ENCODE measurements around the gene KRTAP10-12.

The KRTAP10-12 gene

DNA sequence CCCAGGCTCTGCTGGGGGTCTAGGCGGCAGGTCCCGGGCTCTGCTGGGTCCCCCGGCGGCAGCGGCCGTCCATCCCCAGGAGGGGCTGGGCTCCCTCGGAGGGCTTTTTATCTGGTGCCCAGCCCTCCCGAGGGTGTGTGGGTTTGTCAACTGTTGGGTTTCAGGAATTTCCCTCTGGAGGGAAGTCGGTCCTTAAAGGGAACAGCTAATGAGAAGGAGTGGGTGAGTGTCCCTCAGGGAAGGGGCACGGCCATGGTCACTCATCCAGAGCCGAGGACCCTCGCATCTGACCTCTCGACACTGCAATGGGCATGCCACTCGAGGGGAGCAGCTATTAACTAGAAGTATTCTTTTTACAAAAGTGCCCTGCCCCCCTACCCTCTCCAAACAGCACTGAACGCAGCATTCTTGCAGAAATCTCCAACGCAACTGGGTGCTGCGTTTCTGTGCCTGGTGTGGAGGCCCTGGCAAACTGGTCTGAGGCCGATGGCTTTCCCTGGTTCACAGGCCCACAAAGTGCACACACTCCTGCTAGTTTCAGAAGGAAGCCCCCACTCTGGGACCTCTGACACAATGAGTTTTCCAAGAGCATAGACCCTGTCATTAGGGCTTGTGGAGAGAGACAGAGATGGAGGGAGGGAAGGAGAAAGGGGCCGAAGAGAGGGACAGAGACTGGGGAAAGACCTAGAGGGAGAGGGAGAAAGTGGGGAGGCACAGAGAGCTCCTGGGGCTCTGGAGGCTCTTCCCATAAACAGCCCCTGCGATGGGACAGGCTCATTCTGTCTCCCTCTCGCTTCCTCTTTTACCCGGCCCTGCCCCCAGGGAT is 15.4 kb downstream of the KRTAP10-12 start:
- no peak for DNase-seq

DNA sequence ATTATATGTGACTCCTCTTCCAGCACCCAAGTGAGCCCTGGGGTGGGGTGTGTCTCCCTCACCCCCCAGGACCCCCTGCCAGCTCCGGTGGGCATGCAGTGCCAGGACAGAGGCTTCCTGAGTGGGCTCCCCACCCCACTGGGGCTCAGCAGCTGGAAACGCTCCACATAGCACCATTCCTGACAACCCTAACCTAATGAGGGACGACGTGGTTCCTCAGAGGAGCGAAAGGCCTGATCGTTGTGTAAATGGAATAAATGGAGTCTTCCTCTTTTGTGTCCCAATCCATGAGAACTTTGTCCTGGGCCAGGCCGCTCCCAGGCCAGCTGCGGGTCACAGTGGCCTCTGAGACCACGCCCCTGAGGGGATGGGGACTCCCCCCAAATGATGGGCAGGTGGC is 16.2 kb downstream of the KRTAP10-12 start:
- no peak for DNase-seq

DNA sequence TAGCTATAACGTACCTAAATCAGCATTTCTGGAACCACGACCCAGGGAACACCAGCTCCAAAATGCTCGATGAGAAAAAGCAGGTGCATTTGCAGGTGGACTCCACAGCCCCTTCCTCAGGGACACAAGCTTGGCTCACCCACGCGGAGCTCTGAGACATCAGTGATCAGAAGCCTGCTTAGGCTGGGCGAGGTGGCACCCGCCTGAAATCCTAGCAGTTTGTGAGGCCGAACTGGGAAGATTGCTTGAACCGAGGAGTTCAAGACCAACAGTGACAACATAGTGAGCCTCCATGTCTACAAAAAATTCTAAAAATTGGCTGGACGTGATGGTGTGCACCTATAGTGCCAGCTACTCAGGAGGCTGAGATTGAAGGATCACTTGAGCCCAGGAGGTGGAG is 16.9 kb downstream of the KRTAP10-12 start:
- DNase-seq, result no peak

DNA sequence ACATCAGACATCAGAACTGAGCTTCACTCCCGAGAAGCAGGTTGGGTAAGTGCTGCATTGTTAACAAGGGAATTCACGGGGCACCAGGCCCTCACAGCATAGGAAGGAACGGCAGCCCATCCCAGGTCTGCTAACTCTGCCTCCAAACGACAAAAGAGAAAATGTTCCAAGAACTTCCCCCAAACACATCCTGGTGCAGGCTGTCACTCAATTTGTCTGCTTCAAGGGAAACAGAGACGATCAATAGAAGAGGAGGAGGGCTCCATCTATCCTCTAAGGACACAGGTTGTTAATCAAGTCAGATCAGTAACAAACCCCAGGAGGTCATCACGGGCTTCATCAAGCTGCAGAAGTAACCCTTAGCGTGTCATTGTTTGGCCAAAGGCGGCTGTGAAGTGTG is 17.9 kb downstream of the KRTAP10-12 start:
- no peak for DNase-seq

DNA sequence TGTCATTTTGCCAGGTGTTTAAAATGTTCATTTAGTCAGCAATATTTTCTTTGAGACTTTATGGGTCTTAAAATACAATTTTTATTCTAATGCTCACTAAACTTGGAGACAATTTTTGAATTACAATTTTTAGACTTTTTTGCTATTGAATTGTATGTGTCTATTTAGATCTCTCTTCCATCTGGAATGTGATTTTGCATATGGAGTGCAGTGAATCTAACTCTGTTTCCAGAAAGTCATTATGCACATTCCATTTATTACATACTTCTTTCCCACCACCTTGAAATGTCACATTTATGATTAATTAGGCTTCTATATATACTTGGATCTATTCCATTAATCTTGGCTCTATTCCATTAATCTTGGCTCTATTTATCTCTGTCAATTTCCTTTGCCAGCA is 20.0 kb downstream of the KRTAP10-12 start:
- no peak for DNase-seq

DNA sequence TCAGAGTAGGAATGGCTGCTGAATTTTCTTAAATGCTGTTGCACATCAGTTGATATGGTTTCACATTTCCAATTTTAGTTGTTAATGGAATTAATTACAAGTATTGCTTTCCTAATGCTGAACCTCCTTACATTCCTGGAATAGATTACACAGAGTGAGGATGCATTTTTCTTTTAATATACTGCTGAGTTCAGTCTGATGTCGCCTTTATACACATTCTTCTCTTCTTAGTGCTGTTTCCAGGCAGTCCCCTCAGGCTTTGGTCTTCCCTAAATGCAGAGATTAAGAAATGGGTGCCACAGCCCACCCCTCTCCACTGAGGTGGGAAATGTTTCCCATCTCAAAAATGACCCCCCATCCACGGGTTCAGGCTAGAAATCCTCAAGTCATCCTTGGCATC is 21.1 kb downstream of the KRTAP10-12 start:
- no peak for DNase-seq

DNA sequence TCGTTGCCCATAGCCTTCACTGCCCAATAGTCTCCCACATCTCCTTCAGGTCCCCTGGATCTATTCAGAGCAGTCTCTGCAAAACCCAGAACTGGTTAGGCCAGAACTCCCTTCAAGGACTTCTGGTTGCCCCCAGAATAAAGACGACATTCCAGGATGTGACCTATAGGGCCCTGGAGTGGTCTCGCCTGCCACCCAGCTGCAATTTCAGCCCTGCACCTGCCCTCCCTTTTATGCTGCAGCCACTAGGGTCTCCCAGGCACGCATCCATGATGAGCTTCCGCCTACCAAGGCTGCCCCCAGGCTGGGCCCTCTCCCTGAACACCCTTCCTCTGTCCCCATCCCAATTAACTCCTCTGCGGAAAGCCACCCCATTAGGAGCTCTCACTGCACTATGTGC is 21.6 kb downstream of the KRTAP10-12 start:
- DNase-seq, result no peak

DNA sequence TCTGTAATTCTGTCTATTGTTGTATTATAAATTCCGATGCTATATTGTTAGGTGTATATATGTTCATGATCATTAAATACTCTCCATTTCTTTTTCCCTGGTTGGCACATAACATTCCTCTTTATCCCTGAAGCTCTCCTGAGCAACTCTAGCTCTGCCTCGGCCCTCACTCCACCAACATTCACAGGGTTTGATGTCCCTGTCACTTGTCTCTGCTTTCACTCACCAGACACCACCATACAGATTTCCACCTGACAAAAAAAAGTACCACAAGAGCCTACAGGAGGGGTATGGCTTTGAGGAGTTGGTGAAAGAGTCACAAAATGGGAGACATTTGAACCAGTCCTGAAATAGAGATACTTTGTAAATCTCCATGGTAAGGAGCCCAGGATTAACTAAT is 23.2 kb downstream of the KRTAP10-12 start:
- DNase-seq, result no peak

DNA sequence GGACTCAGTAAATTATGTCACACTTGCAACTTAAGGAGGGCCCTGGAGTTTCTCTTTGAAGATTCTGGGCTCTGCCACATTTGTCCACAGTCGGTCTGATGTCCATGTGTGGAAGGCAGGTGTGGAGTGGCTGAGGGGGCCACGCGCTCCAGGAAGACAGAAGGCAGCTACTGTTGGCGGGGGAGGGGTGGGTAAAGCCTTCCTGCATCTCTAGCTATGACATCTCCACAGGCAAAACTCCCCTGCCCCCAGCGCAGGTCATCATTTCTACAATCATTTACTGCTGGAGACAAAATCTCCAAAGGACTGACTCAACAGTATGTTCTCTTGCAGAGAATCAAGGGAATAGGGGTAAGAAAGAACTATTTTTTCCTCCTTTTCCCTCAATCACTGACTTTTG is 25.8 kb downstream of the KRTAP10-12 start:
- no peak for DNase-seq

DNA sequence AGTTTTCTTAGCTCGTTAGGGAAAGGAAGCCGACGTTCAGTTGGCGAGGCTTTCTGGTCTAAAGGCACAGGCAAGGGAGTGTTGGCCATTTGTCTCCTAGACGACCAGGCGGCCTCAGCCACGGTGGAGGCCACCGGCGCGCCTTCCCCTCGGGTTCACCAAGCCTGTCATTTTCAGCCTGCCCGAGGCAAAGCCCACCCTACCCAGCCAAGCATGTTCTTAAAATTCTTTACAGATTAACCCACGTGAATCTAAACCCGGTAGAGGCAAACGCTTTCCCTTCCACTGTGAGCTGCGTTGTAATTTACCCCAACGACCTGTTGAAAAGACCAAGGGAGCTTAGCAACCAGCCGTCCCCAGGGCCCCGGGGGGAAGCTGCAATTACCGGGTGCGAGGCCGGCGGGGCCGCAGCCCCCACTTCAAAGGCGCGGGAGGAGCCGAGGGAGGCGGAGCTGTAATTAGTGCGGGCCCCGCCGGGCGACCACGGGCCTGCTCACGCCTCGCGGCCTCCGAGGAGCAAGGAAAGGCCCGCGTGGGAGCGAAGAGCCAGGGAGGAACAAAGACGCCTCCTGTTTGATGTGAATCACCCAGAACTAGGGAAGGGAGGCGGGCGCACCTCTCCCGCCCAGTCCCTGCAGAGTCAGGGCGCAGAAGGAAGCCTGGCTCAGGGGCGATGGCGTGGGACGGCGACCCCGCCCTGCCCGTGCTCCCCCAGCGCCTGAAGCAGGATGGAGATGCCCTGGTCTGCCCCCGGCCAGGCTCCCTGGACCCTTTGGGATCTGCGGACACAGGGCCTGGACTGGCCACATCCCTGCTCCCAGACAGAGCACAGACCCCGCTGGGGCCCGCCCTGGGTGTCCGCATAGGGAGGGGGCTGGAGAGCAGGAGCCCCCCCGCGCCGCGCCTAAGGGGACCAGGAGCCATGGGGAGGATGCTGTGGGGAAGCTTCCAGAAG is 26.5 kb downstream of the KRTAP10-12 start:
- no peak for DNase-seq

DNA sequence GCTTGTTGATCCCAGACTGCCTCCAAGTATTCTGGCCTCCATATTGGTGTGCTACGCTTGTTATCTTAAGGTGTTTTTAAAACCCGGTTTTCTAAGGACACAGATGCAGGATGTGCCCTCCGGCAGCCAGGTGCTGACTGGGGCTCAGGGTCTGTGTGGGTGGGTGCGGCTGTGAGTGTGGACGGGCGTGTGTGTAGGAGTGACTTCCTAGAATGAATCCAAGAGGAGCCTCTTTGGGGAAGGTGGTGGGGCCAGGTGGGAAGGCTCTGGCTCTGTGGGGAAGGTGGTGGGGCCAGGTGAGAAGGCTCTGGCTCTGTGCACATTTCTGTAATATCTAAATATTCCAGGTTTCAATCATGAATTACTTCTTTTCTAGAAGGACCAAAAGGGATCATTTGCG is 27.2 kb downstream of the KRTAP10-12 start:
- DNase-seq, result no peak

DNA sequence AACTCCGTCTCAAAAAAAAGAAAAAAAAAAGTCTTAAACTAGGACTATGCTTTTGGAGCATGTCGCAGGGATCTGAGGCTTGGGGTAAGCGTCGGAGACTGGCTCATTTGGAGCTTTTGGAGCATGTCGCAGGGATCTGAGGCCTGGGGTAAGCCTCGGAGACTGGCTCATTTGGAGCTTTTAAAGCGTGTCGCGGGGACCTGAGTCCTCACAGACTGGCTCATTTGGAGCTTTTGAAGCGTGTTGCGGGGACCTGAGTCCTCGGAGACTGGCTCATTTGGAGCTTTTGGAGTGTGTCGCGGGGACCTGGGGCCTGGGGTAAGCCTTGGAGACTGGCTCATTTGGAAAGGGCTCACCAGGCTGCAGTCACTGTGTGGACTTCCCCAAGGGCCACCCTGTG is 28.0 kb downstream of the KRTAP10-12 start:
- no peak for DNase-seq

DNA sequence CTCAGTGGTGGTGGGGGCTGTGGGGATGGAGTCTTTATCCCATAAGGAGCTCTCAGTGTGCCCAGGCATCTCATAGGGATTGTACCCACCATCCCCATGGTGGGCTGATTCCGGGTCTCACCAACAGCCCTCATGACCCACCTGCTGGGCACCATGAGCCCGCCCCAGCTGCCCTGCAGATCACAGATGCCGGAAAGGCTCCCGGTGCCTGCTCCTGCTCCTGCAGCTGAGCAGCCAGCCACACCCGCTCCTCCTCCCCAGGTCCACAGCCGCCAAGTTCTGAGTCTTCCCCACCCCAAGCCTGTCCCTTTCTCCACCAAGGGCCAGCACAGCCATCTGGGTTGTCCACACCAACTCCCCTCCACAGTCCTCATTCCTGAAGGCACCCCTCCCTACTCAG is 29.9 kb downstream of the KRTAP10-12 start:
- DNase-seq, result no peak

DNA sequence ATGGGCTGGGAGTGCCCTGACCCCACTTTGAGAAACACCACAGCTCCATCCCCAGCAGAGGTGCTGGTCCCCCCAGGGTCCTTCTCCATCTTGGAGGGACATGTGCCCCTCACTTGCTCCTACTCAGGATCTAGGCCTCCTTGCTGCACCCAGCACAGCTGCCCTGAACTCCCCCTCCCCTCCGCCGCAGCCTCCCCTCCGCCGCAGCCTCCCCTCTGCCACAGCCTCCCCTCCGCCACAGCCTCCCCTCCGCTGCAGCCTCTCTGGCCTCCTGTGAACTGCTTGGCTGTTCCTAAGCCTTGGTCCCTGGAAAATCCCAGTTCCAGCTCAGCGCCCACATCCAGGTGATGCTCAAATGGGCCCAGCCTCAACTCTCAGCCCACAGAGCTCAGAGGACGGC is 30.3 kb downstream of the KRTAP10-12 start:
- DNase-seq, result no peak

DNA sequence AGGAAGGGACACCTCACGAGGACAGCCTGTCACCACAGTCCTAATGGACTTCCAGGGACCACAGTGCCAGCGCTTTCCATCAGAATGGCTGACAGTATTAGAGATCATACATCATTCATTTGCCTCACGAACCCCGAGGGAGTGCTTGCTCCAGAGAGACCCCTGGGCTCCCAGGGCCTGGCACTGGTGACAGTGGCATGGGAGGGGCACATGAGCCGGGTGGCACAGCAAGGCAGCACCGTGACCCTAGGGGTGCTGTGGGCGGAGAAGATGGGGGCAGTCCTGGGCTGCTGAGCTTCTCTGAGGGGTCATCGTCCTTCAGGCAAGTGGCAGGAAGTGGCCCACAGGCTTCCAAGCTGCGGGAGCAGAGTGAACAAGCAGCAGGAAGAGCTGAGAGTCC is 30.8 kb downstream of the KRTAP10-12 start:
- DNase-seq, result no peak

DNA sequence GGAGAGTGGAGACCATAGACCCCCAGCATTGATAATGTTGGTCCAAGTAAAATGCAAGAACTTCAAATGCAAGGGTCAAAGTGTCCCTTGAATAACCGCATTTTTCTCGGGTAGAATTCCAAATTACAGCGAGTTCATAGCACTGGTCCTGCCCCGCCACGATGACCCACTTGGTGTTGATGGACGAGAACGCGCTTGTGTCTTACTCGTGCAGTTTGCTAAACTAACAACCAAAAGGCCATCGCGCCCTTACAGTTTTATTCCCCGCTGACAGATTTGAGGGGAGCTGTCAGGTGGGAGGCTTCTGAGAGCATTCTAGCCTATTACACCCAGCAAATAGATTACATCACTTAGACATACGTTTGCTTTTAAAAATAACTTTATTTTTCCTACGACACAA is 31.7 kb downstream of the KRTAP10-12 start:
- DNase-seq, result no peak

DNA sequence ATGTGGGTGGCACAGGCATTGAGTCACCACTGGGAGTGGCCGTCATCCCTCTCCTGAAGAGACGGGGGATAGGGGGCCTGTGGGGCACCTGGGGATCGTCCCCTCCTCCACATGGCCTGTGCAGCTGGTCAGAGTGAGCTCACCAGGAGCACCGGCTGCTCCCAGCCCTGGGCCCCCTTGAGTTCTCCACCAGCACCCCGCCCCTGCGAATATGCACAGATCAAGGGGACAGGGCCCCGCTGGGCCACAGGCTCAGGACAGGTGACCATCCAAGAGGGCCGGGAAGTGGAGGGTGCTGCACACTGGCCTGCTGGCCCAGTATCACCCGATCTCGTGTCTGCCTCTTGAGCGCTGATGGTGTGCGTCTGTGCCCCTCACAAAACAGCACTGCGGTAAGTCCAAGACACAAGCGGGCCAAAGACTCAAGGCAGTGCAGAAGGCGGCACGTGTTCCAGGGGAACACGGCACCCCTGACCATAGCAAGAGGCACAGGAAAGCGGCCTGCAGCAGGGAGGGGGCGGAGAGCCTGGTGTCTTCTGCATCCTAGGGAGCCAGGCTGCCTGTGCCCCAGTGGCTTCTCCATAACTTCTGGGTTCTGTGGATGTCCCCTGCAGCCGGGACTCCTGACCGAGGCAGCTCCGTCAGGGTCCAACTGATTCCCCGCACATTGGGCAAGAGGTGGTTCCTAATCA is 32.5 kb downstream of the KRTAP10-12 start:
- no peak for DNase-seq

DNA sequence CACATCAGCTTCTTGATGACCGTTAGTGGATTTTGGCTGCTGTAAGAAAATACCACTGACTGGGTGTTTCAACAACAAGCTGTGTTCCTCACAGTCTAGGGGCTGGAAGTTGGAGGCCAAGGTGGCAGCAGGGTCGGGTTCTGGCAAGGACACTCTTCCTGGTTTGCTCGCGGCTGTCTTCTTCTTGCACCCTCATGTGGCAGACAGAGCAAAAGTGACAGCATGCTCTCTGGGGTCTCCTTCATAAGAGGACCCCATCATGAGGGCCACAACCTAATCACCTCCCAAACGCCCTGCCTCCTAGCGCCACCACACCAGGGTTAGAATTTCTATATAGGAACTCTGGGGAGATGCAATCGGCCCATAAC is 33.0 kb downstream of the KRTAP10-12 start:
- no peak for DNase-seq

DNA sequence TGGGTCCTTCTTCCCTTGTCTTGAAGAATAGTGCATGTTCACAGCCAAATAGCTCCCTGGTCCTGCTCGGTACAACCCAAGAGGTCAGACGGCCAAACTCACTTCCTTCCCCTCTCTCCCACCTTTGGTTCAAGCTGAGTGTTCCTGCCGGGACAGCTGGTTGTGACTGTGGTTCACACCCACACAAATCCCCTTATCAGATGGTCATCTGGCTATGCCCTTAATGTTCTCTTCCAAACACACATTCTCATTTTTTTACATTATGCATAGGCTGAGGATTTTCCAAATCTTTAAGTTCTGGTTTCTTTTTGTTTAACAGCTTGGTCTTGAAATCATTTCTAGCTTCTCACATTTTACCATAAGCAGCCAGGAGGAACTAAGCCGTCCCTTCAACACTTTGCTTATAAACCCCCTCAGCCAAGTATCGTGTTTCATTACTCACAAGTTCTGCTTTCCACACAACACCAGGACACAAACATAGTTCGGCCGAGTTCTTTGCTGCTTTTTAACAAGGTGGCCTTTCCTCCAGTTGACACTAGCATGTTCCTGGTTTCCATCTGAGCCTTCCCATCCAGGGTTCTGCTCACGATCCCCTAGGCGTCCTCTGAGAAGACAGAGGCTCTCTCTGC is 34.1 kb downstream of the KRTAP10-12 start:
- no peak for DNase-seq

DNA sequence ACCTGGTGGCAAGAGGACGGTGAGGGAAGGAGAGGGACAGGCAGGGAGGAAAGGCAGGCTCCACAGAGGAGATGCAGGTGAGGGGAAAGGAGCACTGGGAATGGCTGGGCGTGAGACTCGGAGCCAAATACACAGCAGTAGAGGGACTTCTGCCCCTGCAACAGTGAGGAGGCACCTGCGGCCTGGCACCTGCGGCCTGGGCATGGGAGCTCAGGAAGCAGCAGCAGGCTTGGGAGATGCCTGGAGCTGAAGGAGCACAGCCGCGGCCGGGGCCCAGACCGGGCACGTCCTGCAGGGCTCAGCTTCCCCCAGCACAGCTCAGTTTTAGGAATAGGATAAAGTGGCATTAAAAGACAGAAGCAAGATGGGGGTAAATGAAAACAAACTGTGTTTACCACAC is 35.3 kb downstream of the KRTAP10-12 start:
- DNase-seq, result no peak

DNA sequence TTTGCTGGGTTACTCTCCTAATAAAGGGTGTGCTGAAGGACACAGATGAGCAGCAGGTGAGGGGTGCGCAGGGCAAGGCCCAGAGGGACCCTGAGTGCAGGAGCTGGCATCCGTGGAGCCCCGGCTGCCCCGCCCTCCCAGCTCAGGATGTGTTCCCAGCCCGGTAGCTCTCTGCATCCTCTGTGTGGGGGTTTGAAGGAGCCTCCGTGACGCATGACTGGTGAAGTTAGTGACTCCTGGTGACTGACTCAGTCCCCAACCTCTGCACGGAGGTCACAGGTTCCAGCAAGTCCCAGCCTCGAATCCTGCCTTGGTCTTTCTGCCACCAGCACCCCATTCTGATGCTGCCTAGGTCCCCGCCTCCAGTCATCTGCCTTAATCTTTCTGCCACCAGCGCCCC is 36.0 kb downstream of the KRTAP10-12 start:
- no peak for DNase-seq

DNA sequence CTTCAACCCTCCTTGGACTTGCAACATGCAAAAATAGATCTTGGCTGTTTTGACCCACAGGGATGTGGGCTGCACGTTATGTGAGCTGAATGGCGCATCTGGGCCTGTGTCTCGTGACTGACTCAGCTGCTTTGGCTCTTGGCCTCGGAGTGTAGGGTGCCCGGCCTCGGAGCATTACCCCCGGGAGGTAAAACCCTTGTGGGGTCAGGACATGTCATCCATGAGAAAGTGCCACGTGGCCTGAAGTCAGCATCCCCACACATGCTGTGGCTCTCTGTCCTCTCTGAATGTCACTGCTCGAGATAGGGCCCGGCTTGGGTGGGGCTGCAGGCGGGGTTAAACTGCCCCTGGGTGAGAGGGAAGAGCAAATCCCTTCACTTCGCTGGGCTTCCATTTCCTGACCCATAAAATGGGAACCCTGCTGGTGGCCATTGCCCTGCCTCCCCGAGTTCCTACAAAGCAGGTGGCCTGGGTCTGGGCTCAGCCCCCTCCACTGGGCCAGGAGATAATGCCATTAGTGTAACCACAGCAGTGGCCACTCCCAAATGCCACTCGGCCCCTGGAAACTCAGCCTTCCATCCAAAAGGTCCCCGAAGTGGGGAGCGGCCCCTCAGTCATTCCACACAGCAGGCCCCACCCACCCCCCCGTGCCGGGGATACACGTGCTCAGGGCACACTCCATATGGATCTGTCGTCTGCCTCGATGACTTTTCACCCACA is 37.2 kb downstream of the KRTAP10-12 start:
- DNase-seq, result no peak

Measured in stimulated activated naive CD4-positive, alpha-beta T cell treated with Interleukin-2 at 50 U/mL for 16 hours (primary cell).